Stimulated activated CD4-positive, alpha-beta T cell treated with anti-CD3 and anti-CD28 coated beads, TNF-alpha, amount 100 ng/mL, for 24 hours (primary cell): ENCODE measurements around the gene MROH2B.

Experiments
- DNase-seq, 3 experiments: peaks; one replicate each; pipeline ENCODE4 v3.0.0-alpha.2; 2020; ENCODE audit warnings: low read depth in 3 of 3

MROH2B gene

GRCh38 chr5:40972434-40972833 is 98.7 kb downstream of the MROH2B start:
- DNase-seq: no peak

GRCh38 chr5:40962207-40962955 is 108.8 kb downstream of the MROH2B start:
- DNase-seq: no peak

GRCh38 chr5:40960037-40960436 is 111.1 kb downstream of the MROH2B start:
- no peak for DNase-seq

- DNase-seq: no peak
Observed at GRCh38 chr5:40958811-40959210, 112.3 kb downstream of the MROH2B start.

DNA sequence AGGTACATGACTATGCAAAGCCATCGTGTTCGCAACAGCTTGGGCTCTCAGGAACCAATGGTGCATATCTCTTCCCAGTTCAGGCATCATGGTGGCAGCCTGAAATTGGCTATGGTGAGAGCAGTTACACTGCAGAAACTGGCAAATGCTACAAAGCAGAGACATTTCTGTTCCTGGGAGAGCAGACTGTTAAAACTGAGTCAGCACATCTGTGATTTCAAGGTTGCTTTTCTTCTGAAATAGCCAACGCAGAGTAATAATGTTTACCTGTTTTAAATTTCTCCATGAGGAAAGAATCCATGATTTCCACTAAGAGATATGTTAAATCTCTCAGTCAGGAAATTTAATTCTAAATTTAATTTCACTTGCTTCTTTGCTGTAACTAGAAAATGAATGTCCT is 114.1 kb downstream of the MROH2B start:
- DNase-seq: no peak

GRCh38 chr5:40955313-40955712 is 115.8 kb downstream of the MROH2B start:
- no peak for DNase-seq
